ENCODE measurements around the gene ESYT1. TPM values are rescaled to one million over a fixed set of nuclear protein-coding genes. Genes with fewer than 3 reads are reported as not detected.
A peak's percentile ranks its signal among the peaks of the same experiment; 100 is the strongest.

ESYT1 gene
- total RNA-seq, 1 experiment from 2014 or later: 111 TPM

- intact Hi-C loops (cut with micrococcal nuclease): no loop called here
- no peaks in the 10 kb centered on the region for H3K9me3 Mint-ChIP-seq (ENCODE audit: unreplicated experiment)
- DNase-seq (ENCODE audit: unreplicated experiment): no peak
- H3K27ac Mint-ChIP-seq (ENCODE audit: low read depth, unreplicated experiment): no peak overlapping the region
- H3K4me3 Mint-ChIP-seq (ENCODE audit: unreplicated experiment): no peak overlapping the region
- TF ChIP-seq CTCF (IDR thresholded peaks at IDR 0.05; ENCODE audit: unreplicated experiment): no peak
- POLR2A ChIA-PET: interaction anchor here (0.6 to 1.7 kb wide), 5 partner anchors 13 to 273 kb away, joined by 3 to 6 read pairs (median 3); partner anchors contain the start of genes PA2G4 and STAT2
- no peaks in the 10 kb centered on the region for H3K36me3 Mint-ChIP-seq (ENCODE audit: insufficient read depth, unreplicated experiment)
- CTCF ChIA-PET: interaction anchor here (0.6 kb wide), 1 partner anchor 72 kb away, joined by 3 read pairs; no protein-coding TSS in a partner anchor
- no TSS peak for BruUV-seq (replicated peaks)
- H3K27me3 Mint-ChIP-seq (ENCODE audit: insufficient read depth, unreplicated experiment): no peaks in the 10 kb centered on the region
- no peaks in the 10 kb centered on the region for H3K4me1 Mint-ChIP-seq (ENCODE audit: insufficient read depth, unreplicated experiment)
Observed at GRCh38 chr12:56086608-56087007, 41.5 kb upstream of the ESYT1 start.

GRCh38 chr12:56087220-56087619, 40.8 kb upstream of the ESYT1 start:
- no peak overlapping the region for H3K27ac Mint-ChIP-seq (ENCODE audit: low read depth, unreplicated experiment)
- no peaks in the 10 kb centered on the region for H3K27me3 Mint-ChIP-seq (ENCODE audit: insufficient read depth, unreplicated experiment)
- TF ChIP-seq CTCF (IDR thresholded peaks at IDR 0.05; ENCODE audit: unreplicated experiment): no peak
- POLR2A ChIA-PET: no interaction called here
- CTCF ChIA-PET: no interaction called here
- no peak overlapping the region for H3K4me3 Mint-ChIP-seq (ENCODE audit: unreplicated experiment)
- peak; percentile 49 for DNase-seq (ENCODE audit: unreplicated experiment)
- intact Hi-C loops (cut with micrococcal nuclease): no loop called here
- H3K36me3 Mint-ChIP-seq (ENCODE audit: insufficient read depth, unreplicated experiment): no peaks in the 10 kb centered on the region
- no peaks in the 10 kb centered on the region for H3K4me1 Mint-ChIP-seq (ENCODE audit: insufficient read depth, unreplicated experiment)
- H3K9me3 Mint-ChIP-seq (ENCODE audit: unreplicated experiment): no peaks in the 10 kb centered on the region
- BruUV-seq (replicated peaks): no TSS peak

GRCh38 chr12:56097738-56098137, 30.3 kb upstream of the ESYT1 start:
- Mint-ChIP-seq H3K27me3 (ENCODE audit: insufficient read depth, unreplicated experiment) (no peaks in the 10 kb centered on the region), H3K4me1 (ENCODE audit: insufficient read depth, unreplicated experiment) (no peaks in the 10 kb centered on the region), H3K27ac (ENCODE audit: low read depth, unreplicated experiment) (no peak overlapping the region), H3K36me3 (ENCODE audit: insufficient read depth, unreplicated experiment) (peaks cover 12% of the 10 kb centered on the region), H3K4me3 (ENCODE audit: unreplicated experiment) (no peak overlapping the region), H3K9me3 (ENCODE audit: unreplicated experiment) (no peaks in the 10 kb centered on the region)
- no TSS peak for BruUV-seq (replicated peaks)
- ChIA-PET POLR2A (no interaction called here), CTCF (no interaction called here)
- DNase-seq (ENCODE audit: unreplicated experiment): no peak
- intact Hi-C loops (cut with micrococcal nuclease): no loop called here
- no peak for TF ChIP-seq CTCF (IDR thresholded peaks at IDR 0.05; ENCODE audit: unreplicated experiment)

- Mint-ChIP-seq H3K36me3 (ENCODE audit: insufficient read depth, unreplicated experiment) (peaks cover 12% of the 10 kb centered on the region), H3K27me3 (ENCODE audit: insufficient read depth, unreplicated experiment) (no peaks in the 10 kb centered on the region), H3K27ac (ENCODE audit: low read depth, unreplicated experiment) (no peak overlapping the region), H3K4me3 (ENCODE audit: unreplicated experiment) (no peak overlapping the region), H3K4me1 (ENCODE audit: insufficient read depth, unreplicated experiment) (peaks cover 5% of the 10 kb centered on the region), H3K9me3 (ENCODE audit: unreplicated experiment) (no peaks in the 10 kb centered on the region)
- intact Hi-C loops (cut with micrococcal nuclease): no loop called here
- no peak for TF ChIP-seq CTCF (IDR thresholded peaks at IDR 0.05; ENCODE audit: unreplicated experiment)
- no peak for DNase-seq (ENCODE audit: unreplicated experiment)
- ChIA-PET CTCF (interaction anchor here (0.7 kb wide), 1 partner anchor 54 kb away, joined by 6 read pairs; no protein-coding TSS in a partner anchor), POLR2A (no interaction called here)
- BruUV-seq (replicated peaks): no TSS peak
Observed at GRCh38 chr12:56098592-56098991, 29.5 kb upstream of the ESYT1 start.

Data from MCF 10A (cell line).